Stomach (tissue), 4 donors: Measurements from ENCODE around the gene THOC6.

Experiments
- POLR2AphosphoS5 ChIP-seq, 3 donors: sonication (generic); formaldehyde crosslinking; IDR thresholded peaks; one replicate each; pipeline ENCODE4 v1.6.1; 2016; ENCODE audit warnings: antibody characterized with exemption in 3 of 3
- TF ChIP-seq, protein P1 (sequence below), 7 experiments: fragments of 450-650 bp in 4 of 7; fragments of 200-600 bp in 3 of 7; sonication (generic) in 3 of 7; IDR thresholded peaks; one replicate each; pipeline ENCODE4 v1.5.1; 2016 to 2019; ENCODE audit warnings: antibody characterized with exemption in 7 of 7, control low read depth in 2 of 7, mild to moderate bottlenecking in 1 of 7

DNA sequence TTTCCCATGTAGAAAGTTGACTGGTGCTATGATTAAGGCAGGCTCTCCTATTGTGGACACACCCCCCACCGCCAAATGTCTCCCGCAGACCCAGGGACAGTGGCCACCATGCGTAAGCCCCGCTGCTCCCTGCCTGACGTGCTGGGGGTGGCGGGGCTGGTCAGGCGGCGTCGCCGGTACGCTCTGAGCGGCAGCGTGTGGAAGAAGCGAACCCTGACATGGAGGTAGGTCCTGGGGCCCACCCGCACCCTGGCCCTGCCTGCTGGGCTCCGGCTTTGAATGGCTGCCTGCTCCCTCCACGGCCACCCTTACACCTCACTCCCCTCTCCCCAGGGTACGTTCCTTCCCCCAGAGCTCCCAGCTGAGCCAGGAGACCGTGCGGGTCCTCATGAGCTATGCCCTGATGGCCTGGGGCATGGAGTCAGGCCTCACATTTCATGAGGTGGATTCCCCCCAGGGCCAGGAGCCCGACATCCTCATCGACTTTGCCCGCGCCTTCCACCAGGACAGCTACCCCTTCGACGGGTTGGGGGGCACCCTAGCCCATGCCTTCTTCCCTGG is 26.2 kb downstream of the THOC6 start:
- no peak for TF ChIP-seq POLR2AphosphoS5 (IDR thresholded peaks at IDR 0.05)
- TF ChIP-seq, protein P1, sequence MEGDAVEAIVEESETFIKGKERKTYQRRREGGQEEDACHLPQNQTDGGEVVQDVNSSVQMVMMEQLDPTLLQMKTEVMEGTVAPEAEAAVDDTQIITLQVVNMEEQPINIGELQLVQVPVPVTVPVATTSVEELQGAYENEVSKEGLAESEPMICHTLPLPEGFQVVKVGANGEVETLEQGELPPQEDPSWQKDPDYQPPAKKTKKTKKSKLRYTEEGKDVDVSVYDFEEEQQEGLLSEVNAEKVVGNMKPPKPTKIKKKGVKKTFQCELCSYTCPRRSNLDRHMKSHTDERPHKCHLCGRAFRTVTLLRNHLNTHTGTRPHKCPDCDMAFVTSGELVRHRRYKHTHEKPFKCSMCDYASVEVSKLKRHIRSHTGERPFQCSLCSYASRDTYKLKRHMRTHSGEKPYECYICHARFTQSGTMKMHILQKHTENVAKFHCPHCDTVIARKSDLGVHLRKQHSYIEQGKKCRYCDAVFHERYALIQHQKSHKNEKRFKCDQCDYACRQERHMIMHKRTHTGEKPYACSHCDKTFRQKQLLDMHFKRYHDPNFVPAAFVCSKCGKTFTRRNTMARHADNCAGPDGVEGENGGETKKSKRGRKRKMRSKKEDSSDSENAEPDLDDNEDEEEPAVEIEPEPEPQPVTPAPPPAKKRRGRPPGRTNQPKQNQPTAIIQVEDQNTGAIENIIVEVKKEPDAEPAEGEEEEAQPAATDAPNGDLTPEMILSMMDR (IDR thresholded peaks at IDR 0.05): no peak
